Lower lobe of right lung (tissue), 1 donor: ENCODE measurements around the gene AMER3. TPM values are rescaled to one million over a fixed set of nuclear protein-coding genes. Genes with fewer than 3 reads are reported as not detected.

ENCODE experiments used
- total RNA-seq: library from RNA; stranded (reverse); fragmentation: NEBNext Ultra II Directional; extraction: Animal tissue kit (Norgen Biotek cat#: 25700); gene quantifications from one replicate; pipeline ENCODE4 v1.2.1, GENCODE V29; 2021
- donor health status: DM: no; HTN: yes; CAD: no; lungs with severe emphysema.

AMER3 gene
- total RNA-seq, 1 donor from 2014 or later: not detected

Other genes starting within 250 kb of the AMER3 start
- gene POTEI, start 246.2 kb upstream of the AMER3 start, total RNA-seq: 0.24 TPM
- gene CFC1B, start 234.3 kb upstream of the AMER3 start, total RNA-seq: not detected
- not detected for gene CFC1, start 156.0 kb upstream of the AMER3 start, total RNA-seq
- not detected for gene POTEJ, start 144.1 kb upstream of the AMER3 start, total RNA-seq
- not detected for gene GPR148, start 26.5 kb upstream of the AMER3 start, total RNA-seq
- gene ARHGEF4, start 81.4 kb downstream of the AMER3 start, total RNA-seq: 9.1 TPM